NB4 (cell line): ENCODE results near the gene RANBP17.

Source experiments
- POLR2A ChIP-seq: IDR thresholded peaks from 2 replicates; pipeline ENCODE4 v1.6.1; 2011; ENCODE audit warnings: mild to moderate bottlenecking; ENCODE audit not compliant: insufficient read length; ENCODE audit errors: extremely low read depth
- TF ChIP-seq, protein P1 (sequence below): IDR thresholded peaks from one replicate; pipeline ENCODE4 v1.5.1; 2012; ENCODE audit warnings: low read depth, low read length
- TF ChIP-seq, protein P2 (sequence below): IDR thresholded peaks from 2 replicates; pipeline ENCODE4 v1.6.1; 2011; ENCODE audit warnings: low read depth, low read length

DNA sequence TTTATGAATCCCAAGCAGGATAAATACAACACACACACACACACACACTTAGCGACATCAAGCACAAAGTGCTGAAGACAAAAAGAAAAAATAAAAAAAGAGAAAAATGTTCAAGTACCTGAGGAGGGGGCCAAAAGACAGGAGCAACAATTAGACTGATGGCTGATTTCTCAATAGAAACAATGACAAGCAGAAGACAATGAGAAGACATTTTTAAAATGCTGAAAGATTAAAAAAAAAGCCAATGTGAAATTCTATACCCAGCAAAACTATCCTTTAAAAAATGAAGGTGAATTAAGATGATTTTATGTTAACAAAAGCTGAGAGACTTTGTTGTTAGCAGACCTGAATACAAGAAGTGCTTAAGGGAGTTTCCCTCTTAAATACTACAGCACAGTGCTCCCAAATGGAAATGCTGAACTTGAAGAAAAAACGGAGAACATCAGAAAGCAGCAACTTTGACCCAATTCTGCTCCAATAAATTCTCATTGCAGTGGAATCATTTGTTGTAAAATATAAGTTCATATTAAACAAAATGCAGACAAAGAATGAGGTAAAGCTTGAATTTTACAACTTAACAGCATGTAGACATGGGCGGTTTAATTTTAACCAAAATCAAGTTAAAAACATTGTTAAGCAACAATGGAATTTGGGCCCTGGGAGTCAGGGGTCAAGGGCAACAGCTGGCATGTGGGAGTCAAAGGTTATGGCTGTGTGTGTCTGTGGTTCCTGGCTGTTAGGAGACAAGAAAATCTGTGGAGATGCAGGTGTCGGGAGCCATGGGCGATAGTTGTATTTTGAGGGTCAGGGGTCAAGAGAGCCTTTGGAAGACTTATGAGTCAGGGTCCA, 776 bp upstream of the RANBP17 start:
- TF ChIP-seq, protein P1, sequence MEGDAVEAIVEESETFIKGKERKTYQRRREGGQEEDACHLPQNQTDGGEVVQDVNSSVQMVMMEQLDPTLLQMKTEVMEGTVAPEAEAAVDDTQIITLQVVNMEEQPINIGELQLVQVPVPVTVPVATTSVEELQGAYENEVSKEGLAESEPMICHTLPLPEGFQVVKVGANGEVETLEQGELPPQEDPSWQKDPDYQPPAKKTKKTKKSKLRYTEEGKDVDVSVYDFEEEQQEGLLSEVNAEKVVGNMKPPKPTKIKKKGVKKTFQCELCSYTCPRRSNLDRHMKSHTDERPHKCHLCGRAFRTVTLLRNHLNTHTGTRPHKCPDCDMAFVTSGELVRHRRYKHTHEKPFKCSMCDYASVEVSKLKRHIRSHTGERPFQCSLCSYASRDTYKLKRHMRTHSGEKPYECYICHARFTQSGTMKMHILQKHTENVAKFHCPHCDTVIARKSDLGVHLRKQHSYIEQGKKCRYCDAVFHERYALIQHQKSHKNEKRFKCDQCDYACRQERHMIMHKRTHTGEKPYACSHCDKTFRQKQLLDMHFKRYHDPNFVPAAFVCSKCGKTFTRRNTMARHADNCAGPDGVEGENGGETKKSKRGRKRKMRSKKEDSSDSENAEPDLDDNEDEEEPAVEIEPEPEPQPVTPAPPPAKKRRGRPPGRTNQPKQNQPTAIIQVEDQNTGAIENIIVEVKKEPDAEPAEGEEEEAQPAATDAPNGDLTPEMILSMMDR, result no peak
- no peak for TF ChIP-seq POLR2A
- TF ChIP-seq, protein P2, sequence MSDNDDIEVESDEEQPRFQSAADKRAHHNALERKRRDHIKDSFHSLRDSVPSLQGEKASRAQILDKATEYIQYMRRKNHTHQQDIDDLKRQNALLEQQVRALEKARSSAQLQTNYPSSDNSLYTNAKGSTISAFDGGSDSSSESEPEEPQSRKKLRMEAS, result no peak
